Peyer's patch (tissue), 4 donors: ENCODE results near the gene POU3F3. TPM values are rescaled to one million over a fixed set of nuclear protein-coding genes. Genes with fewer than 3 reads are reported as not detected.

Experiments used
- DNase-seq, 3 donors: peaks; one replicate each; pipeline ENCODE4 v3.0.0-alpha.2; 2017 to 2019
- H3K27ac ChIP-seq, 4 donors: fragments of 200-600 bp; sonication (generic); one replicate each; pipeline ENCODE4 v1.5.1; 2016 to 2019
- H3K27me3 ChIP-seq, 2 donors: fragments of 200-600 bp; sonication (generic); one replicate each; pipeline ENCODE4 v1.5.1; 2019
- H3K36me3 ChIP-seq, 3 donors: fragments of 200-600 bp; sonication (generic); one replicate each; pipeline ENCODE4 v1.5.1; 2016 to 2019
- H3K4me1 ChIP-seq, 4 donors: fragments of 200-600 bp; sonication (generic); one replicate each; pipeline ENCODE4 v1.5.1; 2016 to 2019
- H3K4me3 ChIP-seq, 4 donors: fragments of 200-600 bp; sonication (generic); 1 replicate in 3 of 4; 2 replicates in 1 of 4; pipeline ENCODE4 v1.5.1; 2016 to 2019; ENCODE audit warnings: mild to moderate bottlenecking in 1 of 4
- H3K9me3 ChIP-seq, 4 donors: fragments of 200-600 bp; sonication (generic); one replicate each; pipeline ENCODE4 v1.5.1; 2016 to 2019; ENCODE audit warnings: mild to moderate bottlenecking in 1 of 4
- CTCF ChIP-seq, 6 experiments: fragments of 450-650 bp in 4 of 6; fragments of 200-600 bp in 2 of 6; sonication (generic) in 1 of 6; IDR thresholded peaks; one replicate each; pipeline ENCODE4 v1.5.1; 2017 to 2019; ENCODE audit warnings: antibody characterized with exemption in 6 of 6, mild to moderate bottlenecking in 3 of 6, moderate library complexity in 1 of 6
- POLR2A ChIP-seq, 2 donors: fragments of 450-650 bp; IDR thresholded peaks; one replicate each; pipeline ENCODE4 v1.5.1; 2017; ENCODE audit warnings: antibody characterized with exemption in 2 of 2, mild to moderate bottlenecking in 2 of 2, moderate library complexity in 2 of 2
- total RNA-seq, 4 donors: library from RNA; depleted of rRNA; stranded (reverse); fragments of >200 nt; gene quantifications; one replicate each; pipeline ENCODE4 v1.1.0, GENCODE V29; 2016

POU3F3 gene
- total RNA-seq: under 1 TPM in 2 of 4 donors, not detected in 2; 0.18 to 0.40 TPM

- H3K36me3 ChIP-seq: no peaks in the 10 kb centered on the region
- TF ChIP-seq POLR2A (IDR thresholded peaks at IDR 0.05) (no peak), CTCF (IDR thresholded peaks at IDR 0.05) (no peak)
- peaks cover 0 to 43% (median 5%) of the 10 kb centered on the region in 4 donors for H3K4me1 ChIP-seq
- H3K27ac ChIP-seq: no peak within 1 kb of the TSS
- H3K9me3 ChIP-seq: no peaks in the 10 kb centered on the region
- DNase-seq: peak; percentile 27 to 75 (median 64)
- peak within 1 kb of the TSS; percentile 0 to 43 (median 42) for H3K4me3 ChIP-seq
- H3K27me3 ChIP-seq: peaks cover 0 to 64% of the 10 kb centered on the region in 2 donors
Measured at GRCh38 chr2:104853534-104854497, at the start of gene POU3F3. Gene POU3F3, plus strand, starts transcription at chr2:104854115. Its CDS starts 1,396 bp downstream, at chr2:104855511.

- no peaks in the 10 kb centered on the region for H3K4me1 ChIP-seq
- no peak overlapping the region for H3K4me3 ChIP-seq
- no peak for TF ChIP-seq POLR2A (IDR thresholded peaks at IDR 0.05)
- TF ChIP-seq CTCF (IDR thresholded peaks at IDR 0.05): no peak
- DNase-seq: no peak
- no peaks in the 10 kb centered on the region for H3K36me3 ChIP-seq
- H3K9me3 ChIP-seq: no peaks in the 10 kb centered on the region
- no peaks in the 10 kb centered on the region for H3K27me3 ChIP-seq
- H3K27ac ChIP-seq: no peak overlapping the region
Measured at GRCh38 chr2:104804148-104804890, 49.6 kb upstream of the POU3F3 start.

GRCh38 chr2:104812286-104812685 lies 41.6 kb upstream of the POU3F3 start:
- DNase-seq: no peak
- Histone ChIP-seq H3K27me3 (no peaks in the 10 kb centered on the region), H3K36me3 (no peaks in the 10 kb centered on the region), H3K4me1 (no peaks in the 10 kb centered on the region), H3K27ac (no peak overlapping the region), H3K4me3 (no peak overlapping the region), H3K9me3 (no peaks in the 10 kb centered on the region)
- TF ChIP-seq CTCF (IDR thresholded peaks at IDR 0.05) (no peak), POLR2A (IDR thresholded peaks at IDR 0.05) (no peak)

GRCh38 chr2:104816143-104816542 lies 37.8 kb upstream of the POU3F3 start:
- TF ChIP-seq CTCF (IDR thresholded peaks at IDR 0.05) (no peak), POLR2A (IDR thresholded peaks at IDR 0.05) (no peak)
- Histone ChIP-seq H3K4me3 (no peak overlapping the region), H3K27ac (no peak overlapping the region), H3K9me3 (no peaks in the 10 kb centered on the region), H3K27me3 (no peaks in the 10 kb centered on the region), H3K36me3 (no peaks in the 10 kb centered on the region), H3K4me1 (no peaks in the 10 kb centered on the region)
- DNase-seq: no peak

GRCh38 chr2:104818264-104818663 lies 35.7 kb upstream of the POU3F3 start:
- TF ChIP-seq CTCF (IDR thresholded peaks at IDR 0.05): no peak
- TF ChIP-seq POLR2A (IDR thresholded peaks at IDR 0.05): no peak
- Histone ChIP-seq H3K27ac (no peak overlapping the region), H3K4me1 (no peaks in the 10 kb centered on the region), H3K9me3 (no peaks in the 10 kb centered on the region), H3K27me3 (no peaks in the 10 kb centered on the region), H3K4me3 (no peak overlapping the region), H3K36me3 (no peaks in the 10 kb centered on the region)
- DNase-seq: no peak
